HepG2 (cell line): ENCODE data around the gene ITIH1. TPM values are rescaled to one million over a fixed set of nuclear protein-coding genes. Genes with fewer than 3 reads are reported as not detected.
A peak's percentile ranks its signal among the peaks of the same experiment; 100 is the strongest.

Experiments used
- DR1 ChIP-seq: sonication (generic); formaldehyde crosslinking; IDR thresholded peaks from 2 replicates; pipeline ENCODE4 v1.8.0; 2021; ENCODE audit warnings: mild to moderate bottlenecking, missing genetic modification reagents, inconsistent platforms
- IRF2 ChIP-seq: IDR thresholded peaks from 2 replicates; pipeline ENCODE4 v1.6.1; 2018; ENCODE audit warnings: missing genetic modification reagents, missing compliant biosample characterization
- KDM5B ChIP-seq: sonication (generic); formaldehyde crosslinking; IDR thresholded peaks from 2 replicates; pipeline ENCODE4 v1.4.0; 2020; ENCODE audit warnings: missing genetic modification reagents, mild to moderate bottlenecking, borderline replicate concordance
- MEF2D ChIP-seq: sonication (generic); formaldehyde crosslinking; IDR thresholded peaks from 2 replicates; pipeline ENCODE4 v1.5.1; 2020; ENCODE audit warnings: mild to moderate bottlenecking, missing genetic modification reagents
- PAXIP1 ChIP-seq: sonication (generic); formaldehyde crosslinking; conservative IDR thresholded peaks from 2 replicates; pipeline ENCODE4 v1.4.0; 2020; ENCODE audit warnings: mild to moderate bottlenecking, missing genetic modification reagents, moderate library complexity
- PITX1 ChIP-seq: sonication (generic); formaldehyde crosslinking; IDR thresholded peaks from 2 replicates; pipeline ENCODE4 v1.5.1; 2020; ENCODE audit warnings: mild to moderate bottlenecking, missing genetic modification reagents
- ZC3H4 ChIP-seq: sonication (generic); formaldehyde crosslinking; IDR thresholded peaks from 2 replicates; pipeline ENCODE4 v1.4.0; 2020; ENCODE audit warnings: missing genetic modification reagents, borderline replicate concordance
- ZNF589 ChIP-seq: sonication (generic); formaldehyde crosslinking; conservative IDR thresholded peaks from 2 replicates; pipeline ENCODE4 v1.8.0; 2022; ENCODE audit warnings: mild to moderate bottlenecking, moderate library complexity, missing genetic modification reagents
- ZNF687 ChIP-seq: sonication (generic); formaldehyde crosslinking; IDR thresholded peaks from 2 replicates; pipeline ENCODE4 v1.5.1; 2020; ENCODE audit warnings: mild to moderate bottlenecking, missing genetic modification reagents, moderate library complexity
- polyA plus RNA-seq, 8 experiments: library from polyadenylated mRNA; depleted of rRNA in 3 of 8; stranded (reverse) in 7 of 8; unstranded in 1 of 8; fragments of >200 nt; fragmentation: Illumina TruSeq in 4 of 8; extraction: Trizol in 4 of 8; gene quantifications; 2 replicates each; pipeline versions ENCODE4 v1.2.1 to v1.2.3, GENCODE V29; 2011 to 2016; ENCODE audit warnings: low read depth in 4 of 8, missing spikeins in 1 of 8, mixed read lengths in 1 of 8; ENCODE audit not compliant: insufficient read depth in 1 of 8
- total RNA-seq, 5 experiments: library from RNA; depleted of rRNA; stranded (reverse); fragments of >200 nt; fragmentation: Illumina TruSeq; extraction: Trizol; gene quantifications; 2 replicates each; pipeline ENCODE4 v1.2.3, GENCODE V29; 2016; ENCODE audit warnings: low read depth in 1 of 5

The ITIH1 gene
- total and polyA plus RNA-seq, 2 of the 13 experiments (the other 11 are each of a cell fraction or from before 2014, with no cell fraction given): 12.3 to 19.6 TPM

- TF ChIP-seq PAXIP1 (CRISPR knock-in tag) (peak; percentile 28; the same call in 1 of the 2 replicates), IRF2 (CRISPR knock-in tag) (no peak), ZC3H4 (CRISPR knock-in tag) (no peak), MEF2D (no peak), ZNF687 (peak; percentile 38; the same call in 1 of the 2 replicates), ZNF589 (no peak), PITX1 (CRISPR knock-in tag) (no peak), KDM5B (CRISPR knock-in tag) (0 out of 2 replicates have a peak, but pooled peaks have one; percentile 11), DR1 (CRISPR knock-in tag) (no peak)
Measured at GRCh38 chr3:52829482-52829881, 52.1 kb downstream of the ITIH1 start (continued).
